HepG2 (cell line): ENCODE results near the gene RHD. TPM values are rescaled to one million over a fixed set of nuclear protein-coding genes. Genes with fewer than 3 reads are reported as not detected.

Experiments used
- ETV6 ChIP-seq: sonication (generic); formaldehyde crosslinking; conservative IDR thresholded peaks from 2 replicates; pipeline ENCODE4 v1.4.0; 2020; ENCODE audit warnings: missing genetic modification reagents
- FOXP1 ChIP-seq, 2 experiments: fragments of 450-650 bp in 1 of 2; IDR thresholded peaks; 2 replicates each; pipeline ENCODE4 v1.6.1; 2017 to 2018; ENCODE audit warnings: antibody characterized with exemption in 1 of 2
- PAWR ChIP-seq: sonication (generic); formaldehyde crosslinking; IDR thresholded peaks from 2 replicates; pipeline ENCODE4 v1.4.0; 2020; ENCODE audit warnings: missing genetic modification reagents, mild to moderate bottlenecking, borderline replicate concordance
- RARA ChIP-seq: IDR thresholded peaks from 2 replicates; pipeline ENCODE4 v1.6.1; 2016; ENCODE audit warnings: missing genetic modification reagents, missing compliant biosample characterization
- SMC3 ChIP-seq: IDR thresholded peaks from 2 replicates; pipeline ENCODE4 v1.6.1; 2011; ENCODE audit warnings: low read length, improper control_type of control experiment
- SOX13 ChIP-seq, 3 experiments: fragments of 450-650 bp in 1 of 3; sonication (generic) in 1 of 3; formaldehyde crosslinking in 1 of 3; IDR thresholded peaks in 2 of 3; conservative IDR thresholded peaks in 1 of 3; 2 replicates each; pipeline versions ENCODE4 v1.5.0 to v1.6.1; 2016 to 2020; ENCODE audit warnings: antibody characterized with exemption in 1 of 3, mild to moderate bottlenecking in 1 of 3, missing compliant biosample characterization in 1 of 3, missing genetic modification reagents in 1 of 3, moderate library complexity in 1 of 3
- SUZ12 ChIP-seq: fragments of 150-350 bp; IDR thresholded peaks from 2 replicates; pipeline ENCODE4 v1.6.1; 2014; ENCODE audit warnings: low read depth, low read length
- ZBTB34 ChIP-seq: sonication (generic); formaldehyde crosslinking; IDR thresholded peaks from 2 replicates; pipeline ENCODE4 v1.8.0; 2022; ENCODE audit warnings: mild to moderate bottlenecking, missing genetic modification reagents
- ZFP1 ChIP-seq: IDR thresholded peaks from 2 replicates; pipeline ENCODE4 v1.6.1; 2016
- ZNF609 ChIP-seq: sonication (generic); formaldehyde crosslinking; IDR thresholded peaks from 2 replicates; pipeline ENCODE4 v1.4.0; 2020; ENCODE audit warnings: mild to moderate bottlenecking, missing genetic modification reagents, borderline replicate concordance
- ZNF615 ChIP-seq: sonication (generic); formaldehyde crosslinking; IDR thresholded peaks from 2 replicates; pipeline ENCODE4 v1.5.0; 2020; ENCODE audit warnings: mild to moderate bottlenecking, missing genetic modification reagents, borderline replicate concordance
- ZNF710 ChIP-seq: sonication (generic); formaldehyde crosslinking; IDR thresholded peaks from 2 replicates; pipeline ENCODE4 v1.5.0; 2020; ENCODE audit warnings: mild to moderate bottlenecking, missing genetic modification reagents, borderline replicate concordance
- ZNF775 ChIP-seq: sonication (generic); formaldehyde crosslinking; IDR thresholded peaks from 2 replicates; pipeline ENCODE4 v1.4.0; 2020; ENCODE audit warnings: missing genetic modification reagents, mild to moderate bottlenecking, moderate library complexity, borderline replicate concordance
- ZNF781 ChIP-seq: sonication (generic); formaldehyde crosslinking; IDR thresholded peaks from 2 replicates; pipeline ENCODE4 v1.5.1; 2020; ENCODE audit warnings: borderline replicate concordance, mild to moderate bottlenecking, missing genetic modification reagents; ENCODE audit errors: not compliant biosample characterization
- polyA plus RNA-seq, 8 experiments: library from polyadenylated mRNA; depleted of rRNA in 3 of 8; stranded (reverse) in 7 of 8; unstranded in 1 of 8; fragments of >200 nt; fragmentation: Illumina TruSeq in 4 of 8; extraction: Trizol in 4 of 8; gene quantifications; 2 replicates each; pipeline versions ENCODE4 v1.2.1 to v1.2.3, GENCODE V29; 2011 to 2016; ENCODE audit warnings: low read depth in 4 of 8, missing spikeins in 1 of 8, mixed read lengths in 1 of 8; ENCODE audit not compliant: insufficient read depth in 1 of 8
- total RNA-seq, 5 experiments: library from RNA; depleted of rRNA; stranded (reverse); fragments of >200 nt; fragmentation: Illumina TruSeq; extraction: Trizol; gene quantifications; 2 replicates each; pipeline ENCODE4 v1.2.3, GENCODE V29; 2016; ENCODE audit warnings: low read depth in 1 of 5

RHD gene
- total and polyA plus RNA-seq, 2 of the 13 experiments (the other 11 are each of a cell fraction or from before 2014, with no cell fraction given) = not detected

GRCh38 chr1:25239681-25240541, 32.4 kb upstream of the RHD start (continued):
- TF ChIP-seq ZNF710 (CRISPR knock-in tag) = peak; percentile 39; the same call in 1 of the 2 replicates
- no peak for TF ChIP-seq ZNF775 (CRISPR knock-in tag)
- no peak for TF ChIP-seq ZFP1 (CRISPR knock-in tag)
- TF ChIP-seq PAWR (CRISPR knock-in tag) = no peak
- TF ChIP-seq RARA (CRISPR knock-in tag) = no peak
- no peak for TF ChIP-seq ZBTB34 (CRISPR knock-in tag)
- TF ChIP-seq SUZ12 = no peak
- no peak for TF ChIP-seq FOXP1 (IDR thresholded peaks at IDR 0.05)
- TF ChIP-seq FOXP1 (CRISPR knock-in tag; IDR thresholded peaks at IDR 0.05) = no peak
- TF ChIP-seq ETV6 (CRISPR knock-in tag) = peak; percentile 76; the same call in 1 of the 2 replicates
- no peak for TF ChIP-seq ZNF781 (CRISPR knock-in tag)
- TF ChIP-seq SMC3 = no peak
- TF ChIP-seq SOX13 (IDR thresholded peaks at IDR 0.05) = no peak
- no peak for TF ChIP-seq SOX13 (CRISPR knock-in tag; conservative IDR thresholded peaks at IDR 0.05 in 1 of 2, IDR thresholded peaks at IDR 0.05 in 1 of 2)
- TF ChIP-seq ZNF609 (CRISPR knock-in tag) = no peak; the same call in 1 of the 2 replicates
- TF ChIP-seq ZNF615 (CRISPR knock-in tag) = no peak
